ENCODE data around the gene FBXO3.

GRCh38 chr11:33790040-33790439, 15.7 kb upstream of the FBXO3 start:
- TF ChIP-seq CTCF (IDR thresholded peaks at IDR 0.05; ENCODE audit: low read depth, low read length, poor library complexity, severe bottlenecking) (no peak), EZH2phosphoT487 (IDR thresholded peaks at IDR 0.05; ENCODE audit: borderline replicate concordance, low read length) (no peak)
